A549 (cell line): ENCODE measurements around the gene MEIS1. TPM values are rescaled to one million over a fixed set of nuclear protein-coding genes. Genes with fewer than 3 reads are reported as not detected.

Experiments used
- ATAC-seq, 2 experiments: fragments of 200-7000 bp in 1 of 2; fragments of >200 bp in 1 of 2; cut with Nextera tagmentation in 1 of 2; cut with Tn5 transposase in 1 of 2; 3 replicates each; pipeline versions ENCODE4 v1.8.0 to v1.9.1; 2018 to 2020; ENCODE audit warnings: mild to moderate bottlenecking in 1 of 2, moderate library complexity in 1 of 2
- CTCF ChIA-PET: fragments of 300-600 bp; sonication (Branson Sonifier 250); formaldehyde crosslinking; extraction: SDS; loops from one replicate; lab custom pipeline; 2021; ENCODE audit warnings: antibody characterized with exemption, inconsistent platforms; lab: Yijun Ruan, JAX
- POLR2A ChIA-PET: fragments of 350-600 bp; formaldehyde crosslinking; extraction: SDS; loops from one replicate; lab custom pipeline; 2021; ENCODE audit warnings: antibody characterized with exemption, inconsistent platforms; lab: Yijun Ruan, JAX
- DNase-seq, 2 experiments: peaks; one replicate each; pipeline versions ENCODE4 v3.0.0 to v3.0.0-alpha.2; 2011 to 2016; ENCODE audit warnings: low read depth in 1 of 2, low spot score in 1 of 2
- FAIRE-seq: peaks from 2 replicates; lab custom pipeline; 2011; peaks lifted over from hg19 to GRCh38; lab: Jason Lieb, UNC
- H3K27ac ChIP-seq, 2 experiments: fragments of >200 bp; sonication (Bioruptor Twin); formaldehyde crosslinking; 3 replicates each; pipeline ENCODE4 v1.5.1; 2016 to 2017
- H3K4me1 ChIP-seq: fragments of >200 bp; sonication (Bioruptor Twin); formaldehyde crosslinking; 3 replicates; pipeline ENCODE4 v1.6.1; 2016
- H3K4me2 ChIP-seq: fragments of >200 bp; sonication (Bioruptor Twin); formaldehyde crosslinking; 3 replicates; pipeline ENCODE4 v1.6.1; 2016
- H3K4me3 ChIP-seq: fragments of >200 bp; sonication (Bioruptor Twin); formaldehyde crosslinking; 3 replicates; pipeline ENCODE4 v1.5.1; 2016
- H3K9me3 ChIP-seq: fragments of >200 bp; sonication (Bioruptor Twin); formaldehyde crosslinking; 3 replicates; pipeline ENCODE4 v1.6.1; 2016
- ATOH8 ChIP-seq: fragments of 250-450 bp; sonication (Bioruptor Pico); IDR thresholded peaks from 2 replicates; pipeline ENCODE4 v1.5.0; 2020; ENCODE audit warnings: low read depth, mild to moderate bottlenecking, moderate library complexity
- BHLHE40 ChIP-seq: IDR thresholded peaks from 2 replicates; pipeline ENCODE4 v1.6.1; 2012; ENCODE audit warnings: low read depth, low read length, inconsistent platforms
- CBX2 ChIP-seq: fragments of 200-600 bp; sonication (generic); IDR thresholded peaks from 2 replicates; pipeline ENCODE4 v1.6.1; 2016; ENCODE audit warnings: low read depth, mild to moderate bottlenecking, borderline replicate concordance
- CEBPB ChIP-seq, 2 experiments: fragments of >200 bp in 1 of 2; sonication (Bioruptor Twin) in 1 of 2; formaldehyde crosslinking in 1 of 2; IDR thresholded peaks; 2 replicates each; pipeline ENCODE4 v1.6.1; 2012 to 2016
- EHF ChIP-seq: fragments of 250-450 bp; sonication (Bioruptor Pico); IDR thresholded peaks from 2 replicates; pipeline ENCODE4 v1.5.0; 2020; ENCODE audit warnings: mild to moderate bottlenecking
- EP300 ChIP-seq, 2 experiments: fragments of >200 bp; sonication (Bioruptor Twin); formaldehyde crosslinking; IDR thresholded peaks; 2 replicates in 1 of 2; 3 replicates in 1 of 2; pipeline ENCODE4 v1.6.1; 2016 to 2017
- ESRRA ChIP-seq: fragments of 150-350 bp; IDR thresholded peaks from 2 replicates; pipeline ENCODE4 v1.6.1; 2014; ENCODE audit warnings: mild to moderate bottlenecking, low read length, borderline replicate concordance
- FOSB ChIP-seq: fragments of 250-450 bp; sonication (Bioruptor Pico); IDR thresholded peaks from 2 replicates; pipeline ENCODE4 v1.5.0; 2020; ENCODE audit warnings: mild to moderate bottlenecking, moderate library complexity
- FOSL2 ChIP-seq, 2 experiments: fragments of 450-650 bp in 1 of 2; fragments of >200 bp in 1 of 2; sonication (Bioruptor Twin) in 1 of 2; formaldehyde crosslinking; IDR thresholded peaks; 2 replicates each; pipeline versions ENCODE4 v1.5.0 to v1.6.1; 2016 to 2020; ENCODE audit warnings: mild to moderate bottlenecking in 1 of 2, moderate library complexity in 1 of 2
- FOXS1 ChIP-seq: fragments of 250-450 bp; sonication (Bioruptor Pico); IDR thresholded peaks from 2 replicates; pipeline ENCODE4 v1.5.0; 2020; ENCODE audit warnings: mild to moderate bottlenecking, moderate library complexity
- HOXA7 ChIP-seq: fragments of 250-450 bp; sonication (Bioruptor Pico); IDR thresholded peaks from 2 replicates; pipeline ENCODE4 v1.5.0; 2020; ENCODE audit warnings: mild to moderate bottlenecking, moderate library complexity
- HOXB5 ChIP-seq: fragments of 250-450 bp; sonication (Bioruptor Pico); IDR thresholded peaks from 2 replicates; pipeline ENCODE4 v1.5.0; 2020; ENCODE audit warnings: mild to moderate bottlenecking, moderate library complexity
- MAX ChIP-seq: IDR thresholded peaks from 2 replicates; pipeline ENCODE4 v1.6.1; 2012
- NFE2L2 ChIP-seq: fragments of 150-350 bp; conservative IDR thresholded peaks from 2 replicates; pipeline ENCODE4 v1.6.1; 2014; ENCODE audit warnings: low read length
- NR3C1 ChIP-seq: fragments of >200 bp; sonication (Bioruptor Twin); formaldehyde crosslinking; IDR thresholded peaks from 3 replicates; pipeline ENCODE4 v1.6.1; 2017
- PBX3 ChIP-seq: IDR thresholded peaks from 2 replicates; pipeline ENCODE4 v1.6.1; 2012
- SREBF2 ChIP-seq: fragments of 450-650 bp; IDR thresholded peaks from 2 replicates; pipeline ENCODE4 v1.6.1; 2014; ENCODE audit warnings: mild to moderate bottlenecking, moderate library complexity
- TFCP2L1 ChIP-seq: fragments of 250-450 bp; sonication (Bioruptor Pico); IDR thresholded peaks from 2 replicates; pipeline ENCODE4 v1.5.0; 2021; ENCODE audit warnings: mild to moderate bottlenecking
- ZC3H11A ChIP-seq: fragments of 450-650 bp; IDR thresholded peaks from 2 replicates; pipeline ENCODE4 v1.6.1; 2014; ENCODE audit warnings: antibody characterized with exemption, mild to moderate bottlenecking
- ZFP36 ChIP-seq: fragments of 450-650 bp; IDR thresholded peaks from 2 replicates; pipeline ENCODE4 v1.6.1; 2014; ENCODE audit warnings: borderline replicate concordance; ENCODE audit not compliant: partially characterized antibody
- WGBS: methylation state at CpG from one replicate; pipeline ENCODE4 v1.1.6; 2017; ENCODE audit errors: missing lambda C conversion rate; 5-methylcytosine and 5-hydroxymethylcytosine counted together
- polyA plus RNA-seq, 4 experiments: library from polyadenylated mRNA; depleted of rRNA in 3 of 4; stranded (reverse); fragments of >200 nt; fragmentation: RNase III in 1 of 4; extraction: RNeasy Plus Mini Kit Qiagen cat#74134 plus additional on column Dnase treatment in 1 of 4; gene quantifications; 2 replicates in 3 of 4; 3 replicates in 1 of 4; pipeline ENCODE4 v1.2.3, GENCODE V29; 2011 to 2017

The MEIS1 gene
- polyA plus RNA-seq, 2 of the 4 experiments (the other 2 are of a cell fraction): 1.9 to 4.2 TPM

DNA sequence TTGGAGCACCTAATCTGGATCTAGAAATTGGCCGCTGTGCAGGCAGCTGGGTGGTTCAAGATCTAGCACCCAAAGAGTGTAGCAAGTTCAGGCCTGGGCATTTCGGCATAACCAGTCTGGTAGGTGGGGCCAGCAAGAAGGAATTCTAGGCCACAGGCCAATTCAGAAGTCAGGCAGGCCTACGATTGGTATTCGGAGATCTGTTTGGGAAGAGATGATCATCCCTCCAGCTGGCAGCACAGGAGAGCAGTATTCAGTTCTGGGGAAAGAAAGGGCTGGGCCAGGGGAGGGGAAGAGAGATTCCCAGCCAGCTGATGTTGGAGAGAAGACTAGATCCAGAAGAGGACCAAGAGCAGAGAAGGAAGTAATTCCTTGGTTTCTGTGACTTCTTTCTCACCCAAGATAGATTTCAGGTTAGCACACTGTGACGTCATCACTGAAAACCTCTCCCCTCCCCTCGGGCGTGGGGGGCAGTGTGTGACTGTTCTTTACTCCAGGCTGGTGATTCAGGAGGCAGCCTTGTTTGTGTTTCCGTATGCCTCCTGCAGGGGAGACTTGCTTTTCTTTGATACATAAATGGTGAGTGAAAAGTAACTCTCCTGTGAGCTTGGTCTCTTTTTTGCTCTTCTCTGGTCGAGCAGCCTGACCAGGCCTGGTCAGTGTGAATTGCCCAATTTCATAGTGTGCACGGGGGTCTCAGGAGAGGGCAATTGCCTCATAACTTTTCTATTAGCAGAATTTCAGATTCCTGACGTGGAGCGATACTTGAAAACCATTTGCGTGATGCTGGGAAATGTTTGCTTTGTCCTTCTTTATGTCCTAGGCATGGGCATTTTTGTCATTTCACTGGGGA is 61.1 kb downstream of the MEIS1 start (continued):
- TF ChIP-seq ZFP36 (no peak), HOXB5 (CRISPR knock-in tag) (no peak), ATOH8 (no peak), MAX (no peak), CEBPB (IDR thresholded peaks at IDR 0.05) (no peak), ZC3H11A (no peak), PBX3 (no peak), SREBF2 (no peak), TFCP2L1 (CRISPR knock-in tag) (no peak), NFE2L2 (no peak), FOSL2 (IDR thresholded peaks at IDR 0.05) (no peak), FOSL2 (CRISPR knock-in tag; IDR thresholded peaks at IDR 0.05) (peak; percentile 62), HOXA7 (CRISPR knock-in tag) (no peak)

DNA sequence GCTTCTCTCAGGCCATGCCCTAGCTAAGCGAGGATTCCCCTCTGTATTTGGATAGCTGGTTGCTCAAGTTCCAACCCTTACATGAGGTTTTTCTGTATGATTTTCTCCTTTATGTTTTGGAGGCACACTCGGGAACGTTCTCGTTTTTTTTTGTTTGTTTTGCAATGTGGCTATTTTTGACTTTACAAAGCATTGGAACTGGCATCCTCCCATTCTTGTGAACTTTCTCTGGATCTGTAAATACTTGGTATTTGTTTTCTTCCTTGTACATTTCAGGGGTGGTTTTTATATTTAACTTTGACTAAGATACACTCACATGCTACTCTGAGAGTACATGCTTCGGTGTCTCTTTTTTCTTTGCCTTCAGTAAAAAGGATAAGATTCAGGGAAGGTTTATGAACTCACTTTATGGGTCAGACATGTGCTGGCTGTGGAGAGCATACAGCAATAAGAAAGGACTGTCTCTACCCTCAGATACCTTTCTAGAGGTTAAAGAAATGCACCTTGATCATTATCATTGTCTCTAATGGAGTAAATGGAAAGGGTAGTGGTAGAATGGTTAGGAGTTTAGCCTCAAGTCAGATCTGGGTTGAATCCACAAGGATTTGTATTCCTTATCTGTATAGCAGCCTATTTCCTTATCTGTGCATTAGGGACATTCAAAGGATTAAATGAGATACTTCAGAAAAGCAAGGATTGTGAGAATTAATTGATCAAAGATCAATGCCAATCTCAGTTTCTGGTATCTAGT is 61.9 kb downstream of the MEIS1 start:
- DNase-seq: no peak
- Histone ChIP-seq H3K4me3 (no peak overlapping the region), H3K9me3 (no peaks in the 10 kb centered on the region), H3K4me1 (peaks cover 30% of the 10 kb centered on the region), H3K4me2 (peak overlapping the region; percentile 53), H3K27ac (peak overlapping the region; percentile 10 to 69; a peak in 3 of 6 replicates)
- TF ChIP-seq EHF (CRISPR knock-in tag): no peak
- no peak for TF ChIP-seq BHLHE40
- ChIA-PET POLR2A (no interaction called here), CTCF (interaction anchor here (1.0 to 1.5 kb wide), 3 partner anchors 16 to 53 kb away, joined by 3 to 6 read pairs (median 4); no protein-coding TSS in a partner anchor)
- FAIRE-seq: no peak
- ATAC-seq: no peak
- 35% methylated on average over 5 of the region's 5 CpGs for WGBS

- no peak overlapping the region for H3K27ac ChIP-seq
- no peak overlapping the region for H3K4me2 ChIP-seq
- TF ChIP-seq ZFP36 (no peak), CBX2 (no peak), EP300 (IDR thresholded peaks at IDR 0.05) (no peak), FOXS1 (CRISPR knock-in tag) (no peak), MAX (no peak), EHF (CRISPR knock-in tag) (no peak), NFE2L2 (no peak), ESRRA (no peak), FOSB (no peak), CEBPB (IDR thresholded peaks at IDR 0.05) (no peak), NR3C1 (no peak)
- no peaks in the 10 kb centered on the region for H3K9me3 ChIP-seq
- no peak for ATAC-seq
- no peak for FAIRE-seq
- ChIA-PET CTCF (interaction anchor here (1.0 to 1.5 kb wide), 4 partner anchors 10 to 69 kb away, joined by 3 to 6 read pairs (median 4); no protein-coding TSS in a partner anchor), POLR2A (no interaction called here)
- H3K4me1 ChIP-seq: peaks cover 30% of the 10 kb centered on the region
- 94% methylated on average over 6 of the region's 6 CpGs for WGBS
- DNase-seq: no peak
- H3K4me3 ChIP-seq: no peak overlapping the region
Measured at GRCh38 chr2:66497431-66498288, 62.7 kb downstream of the MEIS1 start.
